ENCODE results near the gene KLHL12. TPM values are rescaled to one million over a fixed set of nuclear protein-coding genes. Genes with fewer than 3 reads are reported as not detected.
"Not testable (repeated sequence)": the region's sequence is repeated elsewhere in the genome, so short reads cannot be mapped to it uniquely, and the experiment has no call there.

The KLHL12 gene
- polyA plus RNA-seq, 2 of the 4 experiments (the other 2 are of a cell fraction), result 19.4 to 59.4 TPM

- ChIA-PET POLR2A (no interaction called here), CTCF (no interaction called here)
- no peaks in the 10 kb centered on the region for H3K4me1 ChIP-seq
- no peak for DNase-seq (ENCODE audit: low read depth in 1 of 2, low spot score in 1 of 2)
- WGBS (ENCODE audit: missing lambda C conversion rate), result 75% methylated on average over 1 of the region's 1 CpG
- no peak overlapping the region for H3K27ac ChIP-seq
- ATAC-seq, result no peak
- TF ChIP-seq NFE2L2 (conservative IDR thresholded peaks at IDR 0.05; ENCODE audit: low read length) (no peak), TFCP2L1 (CRISPR knock-in tag; IDR thresholded peaks at IDR 0.05) (no peak), ZSCAN20 (CRISPR knock-in tag; IDR thresholded peaks at IDR 0.05) (no peak), MAZ (IDR thresholded peaks at IDR 0.05; ENCODE audit: borderline replicate concordance, low read depth, low read length) (no peak), MAX (IDR thresholded peaks at IDR 0.05) (no peak), PHF8 (IDR thresholded peaks at IDR 0.05; ENCODE audit: borderline replicate concordance, low read depth) (no peak), BCL3 (IDR thresholded peaks at IDR 0.05) (no peak), RCOR1 (IDR thresholded peaks at IDR 0.05; ENCODE audit: low read depth, low read length) (no peak), CTCF (IDR thresholded peaks at IDR 0.05) (no peak), JUNB (IDR thresholded peaks at IDR 0.05) (no peak), RAD21 (conservative IDR thresholded peaks at IDR 0.05 in 1 of 2, IDR thresholded peaks at IDR 0.05 in 1 of 2) (no peak), HOXB13 (CRISPR knock-in tag; IDR thresholded peaks at IDR 0.05; ENCODE audit: low read depth) (no peak), CHD2 (IDR thresholded peaks at IDR 0.05; ENCODE audit: low read length, partially characterized antibody) (no peak), ZC3H11A (IDR thresholded peaks at IDR 0.05) (no peak)
- FAIRE-seq, result no peak
- H3K4me3 ChIP-seq, result no peak overlapping the region
- no peak overlapping the region for H3K4me2 ChIP-seq
- H3K9me3 ChIP-seq, result no peaks in the 10 kb centered on the region
Observed at GRCh38 chr1:202909494-202909893, 17.5 kb downstream of the KLHL12 start.

- WGBS (ENCODE audit: missing lambda C conversion rate), result 88% methylated on average over 6 of the region's 6 CpGs
- Histone ChIP-seq H3K9me3 (no peaks in the 10 kb centered on the region), H3K4me3 (no peak overlapping the region), H3K4me1 (no peaks in the 10 kb centered on the region), H3K4me2 (no peak overlapping the region), H3K27ac (no peak overlapping the region)
- ATAC-seq (no peak), DNase-seq (ENCODE audit: low read depth in 1 of 2, low spot score in 1 of 2) (no peak), FAIRE-seq (no peak)
- TF ChIP-seq RARB (CRISPR knock-in tag; IDR thresholded peaks at IDR 0.05) (no peak), CHD4 (IDR thresholded peaks at IDR 0.05; ENCODE audit: borderline replicate concordance) (no peak), TFCP2L1 (CRISPR knock-in tag; IDR thresholded peaks at IDR 0.05) (no peak)
- ChIA-PET POLR2A (no interaction called here), CTCF (no interaction called here)
Observed at GRCh38 chr1:202908998-202909397, 18.0 kb downstream of the KLHL12 start.

- DNase-seq (ENCODE audit: low read depth in 1 of 2, low spot score in 1 of 2) (no peak), FAIRE-seq (no peak), ATAC-seq (no peak)
- Histone ChIP-seq H3K4me1 (no peaks in the 10 kb centered on the region), H3K9me3 (no peaks in the 10 kb centered on the region), H3K4me2 (no peak overlapping the region), H3K4me3 (no peak overlapping the region), H3K27ac (no peak overlapping the region)
- ChIA-PET CTCF (no interaction called here), POLR2A (no interaction called here)
- TF ChIP-seq POLR2A (IDR thresholded peaks at IDR 0.05; ENCODE audit: low read length), result no peak
- no peak for TF ChIP-seq HES2 (IDR thresholded peaks at IDR 0.05)
- TF ChIP-seq KDM5A (IDR thresholded peaks at IDR 0.05), result no peak
- TF ChIP-seq CBX8 (IDR thresholded peaks at IDR 0.05), result no peak
- TF ChIP-seq EHF (CRISPR knock-in tag; IDR thresholded peaks at IDR 0.05), result no peak
- no peak for TF ChIP-seq EHMT2 (IDR thresholded peaks at IDR 0.05; ENCODE audit: low read depth)
- TF ChIP-seq SMC3 (IDR thresholded peaks at IDR 0.05), result no peak
- no peak for TF ChIP-seq CHD2 (IDR thresholded peaks at IDR 0.05; ENCODE audit: low read length, partially characterized antibody)
- TF ChIP-seq ELK1 (IDR thresholded peaks at IDR 0.05; ENCODE audit: low read depth, low read length), result no peak
- no peak for TF ChIP-seq HOXB13 (CRISPR knock-in tag; IDR thresholded peaks at IDR 0.05; ENCODE audit: low read depth)
- 63% methylated on average over 4 of the region's 4 CpGs for WGBS (ENCODE audit: missing lambda C conversion rate)
Observed at GRCh38 chr1:202905331-202905730, 21.7 kb downstream of the KLHL12 start.

- FAIRE-seq; H3K27ac ChIP-seq; H3K4me2 ChIP-seq; ATAC-seq; H3K9me3 ChIP-seq; H3K4me1 ChIP-seq; H3K4me3 ChIP-seq; DNase-seq (ENCODE audit: low read depth in 1 of 2, low spot score in 1 of 2): not testable (repeated sequence)
- POLR2A ChIA-PET, result interaction anchor here (0.8 kb wide), 1 partner anchor 15 kb away, joined by 3 read pairs; no protein-coding TSS in a partner anchor
- WGBS (ENCODE audit: missing lambda C conversion rate), result 92% methylated on average over 5 of the region's 5 CpGs
- CTCF ChIA-PET, result interaction anchor here (0.6 kb wide), 1 partner anchor 502 kb away, joined by 3 read pairs; no protein-coding TSS in a partner anchor
Observed at GRCh38 chr1:202903808-202904207, 23.2 kb downstream of the KLHL12 start.
